Skeletal muscle satellite cell (primary cell): ENCODE data around the gene CCDC196.
"Not testable (repeated sequence)": the region's sequence is repeated elsewhere in the genome, so short reads cannot be mapped to it uniquely, and the experiment has no call there.

Experiments used
- H3K27me3 ChIP-seq: 2 replicates; pipeline ENCODE4 v1.7.0; 2013; ENCODE audit warnings: low read length; ENCODE audit not compliant: control insufficient read depth, insufficient read depth
- H3K36me3 ChIP-seq: 2 replicates; pipeline ENCODE4 v1.7.0; 2013; ENCODE audit warnings: mild to moderate bottlenecking, control low read depth, low read length; ENCODE audit not compliant: insufficient read depth
- H3K4me1 ChIP-seq: 2 replicates; pipeline ENCODE4 v1.7.0; 2013; ENCODE audit warnings: low read length; ENCODE audit not compliant: control insufficient read depth, insufficient read depth
- H3K4me2 ChIP-seq: 2 replicates; pipeline ENCODE4 v1.7.0; 2013; ENCODE audit warnings: mild to moderate bottlenecking, low read length
- H3K4me3 ChIP-seq: 2 replicates; pipeline ENCODE4 v1.7.0; 2013; ENCODE audit warnings: low read length
- H3K9ac ChIP-seq: 2 replicates; pipeline ENCODE4 v1.7.0; 2013; ENCODE audit warnings: mild to moderate bottlenecking, low read depth, low read length, moderate library complexity
- H3K9me3 ChIP-seq: replicated peaks from 2 replicates; pipeline ENCODE4 v1.7.0; 2013; ENCODE audit warnings: mild to moderate bottlenecking, control low read depth, low read length

The CCDC196 gene

DNA sequence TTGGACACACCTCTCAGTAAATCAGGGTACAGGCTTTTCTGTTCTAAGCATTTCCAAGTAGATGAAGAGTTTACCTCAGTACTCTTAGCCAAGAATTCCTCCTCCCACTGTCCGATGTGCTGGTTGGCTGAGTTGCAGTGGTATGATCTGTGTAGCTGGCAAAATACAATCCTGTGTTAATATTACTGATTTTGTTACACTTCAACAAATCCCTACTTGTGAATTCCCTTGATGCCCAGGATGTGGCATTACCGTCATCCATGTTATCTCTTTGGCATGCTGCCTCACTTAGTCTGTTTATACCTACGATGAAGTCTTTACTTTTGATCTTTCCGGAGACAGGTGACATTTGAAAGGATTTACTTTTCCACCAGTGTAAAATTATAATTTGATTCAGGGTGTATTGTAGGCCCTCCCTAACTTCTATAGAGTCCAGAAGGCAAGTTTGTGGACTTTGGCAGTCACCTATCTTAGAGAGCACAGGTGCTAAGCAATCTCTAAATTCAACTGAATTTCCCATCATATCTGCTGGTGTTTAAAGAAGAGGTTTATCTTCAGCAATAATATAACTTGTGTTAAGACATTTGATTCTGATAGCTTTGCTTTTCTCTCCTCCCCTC, 10.1 kb downstream of the CCDC196 start:
- Histone ChIP-seq H3K4me2 (peak overlapping the region; percentile 56), H3K4me3 (no peak overlapping the region), H3K36me3 (no peaks in the 10 kb centered on the region), H3K27me3 (no peaks in the 10 kb centered on the region), H3K4me1 (no peaks in the 10 kb centered on the region), H3K9ac (no peak overlapping the region), H3K9me3 (no peaks in the 10 kb centered on the region)

- no peak overlapping the region for H3K9ac ChIP-seq
- no peak overlapping the region for H3K4me3 ChIP-seq
- H3K27me3 ChIP-seq: no peaks in the 10 kb centered on the region
- no peaks in the 10 kb centered on the region for H3K36me3 ChIP-seq
- no peaks in the 10 kb centered on the region for H3K4me1 ChIP-seq
- H3K4me2 ChIP-seq: no peak overlapping the region
- H3K9me3 ChIP-seq: no peaks in the 10 kb centered on the region
Observed at GRCh38 chr14:66496911-66497310, 10.7 kb downstream of the CCDC196 start.

DNA sequence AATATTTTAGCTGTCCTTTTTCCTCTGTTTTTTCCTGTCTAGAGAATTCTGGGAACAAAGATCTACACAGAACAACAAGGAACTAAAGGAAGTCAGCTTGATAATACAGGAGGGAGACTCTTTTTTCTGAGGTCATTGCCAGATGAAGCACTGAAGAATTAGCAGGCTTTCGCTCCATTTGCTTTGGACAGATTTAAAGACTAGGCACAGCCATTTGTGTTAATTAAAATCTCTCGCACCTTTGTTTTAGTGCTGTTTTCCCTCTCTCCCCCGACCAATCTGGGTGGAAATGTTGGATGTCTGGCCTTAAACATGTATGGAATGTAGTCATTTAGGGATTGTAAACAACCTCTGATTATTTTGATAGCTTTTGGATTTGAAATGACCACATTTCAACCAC, 12.1 kb downstream of the CCDC196 start:
- Histone ChIP-seq H3K4me3 (no peak overlapping the region), H3K4me2 (no peak overlapping the region), H3K9ac (no peak overlapping the region), H3K27me3 (no peaks in the 10 kb centered on the region), H3K4me1 (no peaks in the 10 kb centered on the region), H3K9me3 (no peaks in the 10 kb centered on the region), H3K36me3 (no peaks in the 10 kb centered on the region)

GRCh38 chr14:66501592-66501991, 15.4 kb downstream of the CCDC196 start:
- Histone ChIP-seq H3K4me1 (no peaks in the 10 kb centered on the region), H3K4me2 (no peak overlapping the region), H3K4me3 (no peak overlapping the region), H3K9me3 (no peaks in the 10 kb centered on the region), H3K9ac (no peak overlapping the region), H3K36me3 (no peaks in the 10 kb centered on the region), H3K27me3 (no peaks in the 10 kb centered on the region)

- H3K36me3 ChIP-seq, H3K9me3 ChIP-seq, H3K27me3 ChIP-seq, H3K4me3 ChIP-seq, H3K9ac ChIP-seq, H3K4me1 ChIP-seq, H3K4me2 ChIP-seq: not testable (repeated sequence)
Observed at GRCh38 chr14:66502836-66503235, 16.7 kb downstream of the CCDC196 start.

DNA sequence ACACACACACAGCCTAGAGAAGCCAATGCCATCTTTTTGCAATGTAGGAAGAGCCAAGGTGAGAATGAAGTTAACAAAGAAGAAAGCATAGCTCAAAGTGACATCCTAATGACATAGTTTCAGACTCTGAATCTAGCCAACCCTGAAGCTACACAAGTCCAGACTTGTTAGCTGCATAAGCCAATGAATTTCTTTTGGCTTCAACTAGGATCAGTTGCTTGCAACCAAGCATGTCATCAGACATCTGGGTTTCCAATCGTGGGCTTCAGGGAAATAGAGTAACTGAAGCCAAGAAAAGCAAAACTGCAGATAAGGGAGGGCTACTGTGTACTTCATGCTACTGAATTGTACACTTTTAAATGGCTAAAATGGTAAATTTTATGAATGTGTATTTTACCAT, 17.4 kb downstream of the CCDC196 start:
- Histone ChIP-seq H3K27me3 (no peaks in the 10 kb centered on the region), H3K4me2 (no peak overlapping the region), H3K9ac (no peak overlapping the region), H3K4me1 (peaks cover 5% of the 10 kb centered on the region), H3K36me3 (no peaks in the 10 kb centered on the region), H3K9me3 (no peaks in the 10 kb centered on the region), H3K4me3 (no peak overlapping the region)

DNA sequence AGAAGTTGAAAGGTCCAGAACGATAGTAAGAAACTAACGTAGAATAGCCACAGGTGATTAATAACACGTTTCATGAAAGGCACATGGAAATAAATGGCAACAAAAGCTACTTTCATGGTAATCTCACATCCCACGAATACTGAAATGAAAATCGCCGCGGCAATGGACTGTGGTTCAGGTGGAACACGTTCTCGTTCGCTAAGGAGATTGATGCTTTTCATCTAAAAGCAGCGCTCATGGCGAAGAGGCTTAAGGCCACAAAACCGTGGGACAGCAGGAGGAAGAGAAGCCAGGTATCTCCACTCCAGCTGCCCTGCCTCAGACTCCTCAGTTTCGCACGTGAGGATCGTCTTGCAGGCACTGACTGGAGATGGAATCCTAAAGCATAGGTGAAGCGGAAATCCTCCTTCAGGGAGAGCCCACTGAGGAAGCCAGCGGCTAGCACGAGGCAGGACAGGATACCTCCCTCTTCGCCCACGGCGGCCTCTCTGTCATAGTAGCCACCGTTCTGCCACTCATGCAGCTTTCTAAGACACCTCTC, 21.1 kb downstream of the CCDC196 start:
- Histone ChIP-seq H3K36me3 (no peaks in the 10 kb centered on the region), H3K4me3 (peak overlapping the region; percentile 95), H3K9ac (peak overlapping the region; percentile 83), H3K4me2 (peak overlapping the region; percentile 95), H3K4me1 (peaks cover 13% of the 10 kb centered on the region), H3K9me3 (no peaks in the 10 kb centered on the region), H3K27me3 (no peaks in the 10 kb centered on the region)

GRCh38 chr14:66507722-66508546, 21.8 kb downstream of the CCDC196 start, which contains the start of gene GPHN:
Gene GPHN, plus strand, starts transcription at chr14:66508147.
- H3K4me1 ChIP-seq: peaks cover 13% of the 10 kb centered on the region
- H3K4me3 ChIP-seq: peak within 1 kb of the TSS; percentile 95
- H3K36me3 ChIP-seq: no peaks in the 10 kb centered on the region
- no peaks in the 10 kb centered on the region for H3K27me3 ChIP-seq
- H3K9me3 ChIP-seq: no peaks in the 10 kb centered on the region
- peak within 1 kb of the TSS; percentile 83 for H3K9ac ChIP-seq
- H3K4me2 ChIP-seq: peak within 1 kb of the TSS; percentile 95

- Histone ChIP-seq H3K4me2 (peak overlapping the region; percentile 95), H3K9me3 (no peaks in the 10 kb centered on the region), H3K36me3 (no peaks in the 10 kb centered on the region), H3K4me1 (peaks cover 13% of the 10 kb centered on the region), H3K27me3 (no peaks in the 10 kb centered on the region), H3K4me3 (peak overlapping the region; percentile 95), H3K9ac (peak overlapping the region; percentile 83)
Observed at GRCh38 chr14:66508547-66508845, 22.3 kb downstream of the CCDC196 start.

DNA sequence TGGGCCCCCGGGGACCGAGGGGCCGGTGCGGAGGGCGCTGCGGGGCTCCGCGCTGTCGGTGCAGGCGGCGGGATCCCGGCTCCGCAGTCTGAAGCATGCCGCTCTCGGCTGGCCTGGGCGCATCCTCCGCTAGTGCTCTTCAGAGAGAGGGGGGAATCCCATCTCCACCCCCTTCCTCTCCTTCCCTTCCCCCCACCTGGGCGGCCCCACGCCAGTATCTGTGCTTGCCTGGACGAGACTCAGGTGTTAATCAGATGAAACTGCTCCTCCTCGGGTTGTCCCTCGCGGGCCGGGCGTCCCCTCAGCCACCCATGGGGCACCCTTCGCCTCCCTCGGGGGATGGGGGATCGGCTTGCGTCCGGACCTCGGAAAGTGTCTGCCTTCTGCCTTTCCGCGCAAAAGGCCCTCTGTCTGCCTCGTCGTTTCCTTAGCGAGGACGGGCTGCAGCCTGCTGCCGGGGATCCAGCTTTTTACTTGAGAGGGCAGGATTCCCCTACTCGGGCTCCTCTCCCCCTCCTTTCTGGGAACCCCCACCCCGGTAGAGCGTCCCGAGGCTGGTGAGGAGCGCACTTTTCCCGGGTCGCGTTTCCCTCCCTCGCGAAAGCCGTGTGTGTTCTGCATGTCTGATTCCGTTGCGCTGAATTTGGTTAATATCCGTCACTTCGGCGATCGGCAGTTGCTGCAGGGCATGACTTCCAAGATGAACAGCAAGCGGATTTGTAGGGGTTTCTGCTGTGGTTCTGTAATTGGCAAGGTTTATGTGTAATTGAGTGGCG, 22.9 kb downstream of the CCDC196 start:
- peak overlapping the region; percentile 83 for H3K9ac ChIP-seq
- H3K4me1 ChIP-seq: peaks cover 13% of the 10 kb centered on the region
- H3K36me3 ChIP-seq: no peaks in the 10 kb centered on the region
- H3K4me3 ChIP-seq: peak overlapping the region; percentile 95
- no peaks in the 10 kb centered on the region for H3K9me3 ChIP-seq
- H3K27me3 ChIP-seq: no peaks in the 10 kb centered on the region
- H3K4me2 ChIP-seq: peak overlapping the region; percentile 95

DNA sequence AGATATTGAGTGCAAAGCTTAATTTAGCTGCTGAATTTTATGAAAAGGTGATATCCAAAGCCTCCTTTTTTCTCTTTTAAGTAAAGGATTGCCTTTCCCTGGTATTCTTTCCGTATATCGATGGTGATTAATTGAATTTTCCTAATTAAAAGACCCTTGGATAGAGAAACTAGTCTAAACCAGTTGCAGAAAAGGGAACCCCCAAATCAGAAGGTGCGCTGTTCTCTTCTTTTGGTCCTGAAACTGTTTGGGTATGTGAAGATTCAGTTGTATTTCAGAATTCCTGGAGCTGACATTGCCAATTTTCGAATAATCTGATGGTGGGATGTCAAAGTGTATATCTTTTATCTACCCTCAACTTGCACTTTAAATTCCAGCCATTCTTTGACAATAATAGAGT, 23.7 kb downstream of the CCDC196 start:
- H3K9ac ChIP-seq: peak overlapping the region; percentile 83
- peak overlapping the region; percentile 95 for H3K4me3 ChIP-seq
- H3K4me1 ChIP-seq: peaks cover 13% of the 10 kb centered on the region
- H3K27me3 ChIP-seq: no peaks in the 10 kb centered on the region
- H3K9me3 ChIP-seq: no peaks in the 10 kb centered on the region
- H3K36me3 ChIP-seq: no peaks in the 10 kb centered on the region
- peak overlapping the region; percentile 95 for H3K4me2 ChIP-seq
